GM21447 (cell line): ENCODE data around the gene CCDC88A.
"Not testable (repeated sequence)": the region's sequence is repeated elsewhere in the genome, so short reads cannot be mapped to it uniquely, and the experiment has no call there.

ENCODE experiments used
- ATAC-seq: cut with Tn5 transposase; IDR thresholded peaks from one replicate; pipeline ENCODE4 v1.9.1; 2021; ENCODE audit not compliant: unreplicated experiment

Gene CCDC88A

GRCh38 chr2:55391615-55392242 is 27.9 kb downstream of the CCDC88A start:
- no peak for ATAC-seq

GRCh38 chr2:55391155-55391554 is 28.5 kb downstream of the CCDC88A start:
- no peak for ATAC-seq

GRCh38 chr2:55385516-55385915 is 34.1 kb downstream of the CCDC88A start:
- ATAC-seq, result not testable (repeated sequence)

- no peak for ATAC-seq
Observed at GRCh38 chr2:55384786-55385185, 34.9 kb downstream of the CCDC88A start.

GRCh38 chr2:55371376-55371775 is 48.3 kb downstream of the CCDC88A start:
- no peak for ATAC-seq

GRCh38 chr2:55370208-55370607 is 49.4 kb downstream of the CCDC88A start:
- no peak for ATAC-seq

GRCh38 chr2:55365303-55365702 is 54.4 kb downstream of the CCDC88A start:
- ATAC-seq, result no peak

GRCh38 chr2:55364189-55365055 is 55.2 kb downstream of the CCDC88A start:
- ATAC-seq, result no peak

GRCh38 chr2:55363636-55364035 is 56.0 kb downstream of the CCDC88A start:
- ATAC-seq, result no peak

GRCh38 chr2:55361465-55362189 is 58.0 kb downstream of the CCDC88A start:
- peak; percentile 66 for ATAC-seq

GRCh38 chr2:55358451-55358850 is 61.2 kb downstream of the CCDC88A start:
- ATAC-seq, result no peak

- no peak for ATAC-seq
Observed at GRCh38 chr2:55357927-55358326, 61.7 kb downstream of the CCDC88A start.

- no peak for ATAC-seq
Observed at GRCh38 chr2:55357164-55357563, 62.5 kb downstream of the CCDC88A start.

- not testable (repeated sequence) for ATAC-seq
Observed at GRCh38 chr2:55356136-55356535, 63.5 kb downstream of the CCDC88A start.

- ATAC-seq, result no peak
Observed at GRCh38 chr2:55355451-55355850, 64.2 kb downstream of the CCDC88A start.

GRCh38 chr2:55351672-55352071 is 68.0 kb downstream of the CCDC88A start:
- ATAC-seq, result no peak

- ATAC-seq, result no peak
Observed at GRCh38 chr2:55345064-55345463, 74.6 kb downstream of the CCDC88A start.

GRCh38 chr2:55338268-55338667 is 81.4 kb downstream of the CCDC88A start:
- no peak for ATAC-seq

- no peak for ATAC-seq
Observed at GRCh38 chr2:55334728-55335127, 84.9 kb downstream of the CCDC88A start.

GRCh38 chr2:55330541-55331297 is 88.9 kb downstream of the CCDC88A start:
- ATAC-seq, result no peak
